Breast epithelium (tissue), 4 donors: ENCODE data around the gene FGF5. TPM values are rescaled to one million over a fixed set of nuclear protein-coding genes. Genes with fewer than 3 reads are reported as not detected.

ENCODE experiments used
- DNase-seq, 2 donors: peaks; one replicate each; pipeline ENCODE4 v3.0.0-alpha.2; 2019; ENCODE audit warnings: low spot score in 2 of 2
- H3K27ac ChIP-seq, 2 donors: fragments of 200-600 bp; sonication (generic) in 1 of 2; one replicate each; pipeline ENCODE4 v1.5.1; 2016 to 2019; ENCODE audit warnings: mild to moderate bottlenecking in 1 of 2
- H3K27me3 ChIP-seq, 2 donors: fragments of 200-600 bp; sonication (generic) in 1 of 2; one replicate each; pipeline versions ENCODE4 v1.5.1 to v1.6.0; 2017 to 2019; ENCODE audit warnings: control low read depth in 1 of 2, mild to moderate bottlenecking in 1 of 2
- H3K36me3 ChIP-seq: fragments of 200-600 bp; one replicate; pipeline ENCODE4 v1.5.1; 2019
- H3K4me1 ChIP-seq, 2 donors: fragments of 200-600 bp; sonication (generic); one replicate each; pipeline ENCODE4 v1.5.1; 2016 to 2019; ENCODE audit warnings: control low read depth in 1 of 2
- H3K4me3 ChIP-seq, 3 donors: fragments of 200-600 bp; sonication (generic); 1 replicate in 2 of 3; 2 replicates in 1 of 3; pipeline ENCODE4 v1.5.1; 2016 to 2019; ENCODE audit warnings: mild to moderate bottlenecking in 3 of 3, moderate library complexity in 2 of 3
- H3K9me3 ChIP-seq, 2 donors: fragments of 200-600 bp; sonication (generic) in 1 of 2; one replicate each; pipeline ENCODE4 v1.5.1; 2016 to 2019; ENCODE audit warnings: control low read depth in 1 of 2
- CTCF ChIP-seq, 3 donors: fragments of 450-650 bp; IDR thresholded peaks; one replicate each; pipeline ENCODE4 v1.5.1; 2016 to 2017; ENCODE audit warnings: antibody characterized with exemption in 3 of 3, mild to moderate bottlenecking in 3 of 3, moderate library complexity in 3 of 3
- POLR2A ChIP-seq: fragments of 450-650 bp; IDR thresholded peaks from one replicate; pipeline ENCODE4 v1.6.1; 2016; ENCODE audit warnings: antibody characterized with exemption, mild to moderate bottlenecking, moderate library complexity
- POLR2AphosphoS5 ChIP-seq, 3 donors: sonication (generic); formaldehyde crosslinking; IDR thresholded peaks; one replicate each; pipeline ENCODE4 v1.6.1; 2017; ENCODE audit warnings: antibody characterized with exemption in 3 of 3
- intact Hi-C: fragments of 100-400 bp; cut with DNase I; formaldehyde crosslinking; loops from one replicate; pipeline ENCODE4 v1.15.1; 2023; ENCODE audit warnings: low total_unique reads
- total RNA-seq, 3 donors: library from RNA; depleted of rRNA; stranded (reverse); fragments of >200 nt; gene quantifications; one replicate each; pipeline ENCODE4 v1.1.0, GENCODE V29; 2016

FGF5 gene
- total RNA-seq, 3 donors from 2014 or later, result not detected

- no peaks in the 10 kb centered on the region for H3K36me3 ChIP-seq
- no peak overlapping the region for H3K27ac ChIP-seq
- no peaks in the 10 kb centered on the region for H3K27me3 ChIP-seq
- no peak for DNase-seq
- H3K9me3 ChIP-seq, result no peaks in the 10 kb centered on the region
- intact Hi-C loops, result no loop called here
- H3K4me3 ChIP-seq, result no peak overlapping the region
- TF ChIP-seq CTCF (IDR thresholded peaks at IDR 0.05) (no peak), POLR2AphosphoS5 (IDR thresholded peaks at IDR 0.05) (no peak), POLR2A (no peak)
- no peaks in the 10 kb centered on the region for H3K4me1 ChIP-seq
Measured at GRCh38 chr4:80302616-80303223, 36.3 kb downstream of the FGF5 start.

GRCh38 chr4:80305466-80305865, 39.0 kb downstream of the FGF5 start:
- H3K4me3 ChIP-seq, result no peak overlapping the region
- no peak for DNase-seq
- H3K36me3 ChIP-seq, result no peaks in the 10 kb centered on the region
- no peaks in the 10 kb centered on the region for H3K27me3 ChIP-seq
- no peak for TF ChIP-seq CTCF (IDR thresholded peaks at IDR 0.05)
- TF ChIP-seq POLR2A, result no peak
- TF ChIP-seq POLR2AphosphoS5 (IDR thresholded peaks at IDR 0.05), result no peak
- intact Hi-C loops, result no loop called here
- no peak overlapping the region for H3K27ac ChIP-seq
- H3K4me1 ChIP-seq, result no peaks in the 10 kb centered on the region
- H3K9me3 ChIP-seq, result no peaks in the 10 kb centered on the region

GRCh38 chr4:80306260-80306659, 39.8 kb downstream of the FGF5 start:
- Histone ChIP-seq H3K27me3 (no peaks in the 10 kb centered on the region), H3K9me3 (no peaks in the 10 kb centered on the region), H3K4me1 (no peaks in the 10 kb centered on the region), H3K36me3 (no peaks in the 10 kb centered on the region), H3K4me3 (no peak overlapping the region), H3K27ac (no peak overlapping the region)
- TF ChIP-seq POLR2A, result no peak
- no peak for TF ChIP-seq CTCF (IDR thresholded peaks at IDR 0.05)
- no peak for TF ChIP-seq POLR2AphosphoS5 (IDR thresholded peaks at IDR 0.05)
- intact Hi-C loops, result no loop called here
- DNase-seq, result no peak

- TF ChIP-seq CTCF (IDR thresholded peaks at IDR 0.05), result no peak
- TF ChIP-seq POLR2AphosphoS5 (IDR thresholded peaks at IDR 0.05), result no peak
- TF ChIP-seq POLR2A, result no peak
- Histone ChIP-seq H3K27me3 (no peaks in the 10 kb centered on the region), H3K36me3 (no peaks in the 10 kb centered on the region), H3K27ac (no peak overlapping the region), H3K4me3 (no peak overlapping the region), H3K9me3 (no peaks in the 10 kb centered on the region), H3K4me1 (no peaks in the 10 kb centered on the region)
- DNase-seq, result no peak
- intact Hi-C loops, result no loop called here
Measured at GRCh38 chr4:80307183-80307735, 40.8 kb downstream of the FGF5 start.

GRCh38 chr4:80307774-80308465, 41.5 kb downstream of the FGF5 start:
- peak overlapping the region in 1 of 3 donors; percentile 40 for H3K4me3 ChIP-seq
- H3K36me3 ChIP-seq, result no peaks in the 10 kb centered on the region
- intact Hi-C loops, result no loop called here
- no peaks in the 10 kb centered on the region for H3K27me3 ChIP-seq
- H3K9me3 ChIP-seq, result no peaks in the 10 kb centered on the region
- DNase-seq, result no peak
- no peak overlapping the region for H3K27ac ChIP-seq
- TF ChIP-seq POLR2A (no peak), CTCF (IDR thresholded peaks at IDR 0.05) (no peak), POLR2AphosphoS5 (IDR thresholded peaks at IDR 0.05) (no peak)
- H3K4me1 ChIP-seq, result no peaks in the 10 kb centered on the region
